Lung microvascular endothelial cell (primary cell): Measurements from ENCODE around the gene CREB3L4. TPM values are rescaled to one million over a fixed set of nuclear protein-coding genes. Genes with fewer than 3 reads are reported as not detected.
A peak's percentile ranks its signal among the peaks of the same experiment; 100 is the strongest.
"Not testable (repeated sequence)": the region's sequence is repeated elsewhere in the genome, so short reads cannot be mapped to it uniquely, and the experiment has no call there.

ENCODE experiments used
- DNase-seq, 2 donors: peaks; one replicate each; pipeline versions ENCODE4 v3.0.0 to v3.0.0-alpha.2; 2010; ENCODE audit warnings: low read depth in 2 of 2
- total RNA-seq: library from RNA; depleted of rRNA; stranded (reverse); fragments of >200 nt; gene quantifications from 2 replicates; pipeline ENCODE4 v1.2.1, GENCODE V29; 2014

Gene CREB3L4
- total RNA-seq, 1 donor from 2014 or later: 5.0 TPM

GRCh38 chr1:153958111-153958960 lies 9.4 kb upstream of the CREB3L4 start, which contains the start of gene CRTC2:
Gene CRTC2, minus strand, starts transcription at chr1:153958612. Its CDS starts 115 bp downstream, at chr1:153958497.
- peak; percentile 97 to 98 for DNase-seq

GRCh38 chr1:153958961-153959260 lies 8.8 kb upstream of the CREB3L4 start:
- DNase-seq: no peak

GRCh38 chr1:153959454-153959853 lies 8.2 kb upstream of the CREB3L4 start:
- DNase-seq: no peak

GRCh38 chr1:153960206-153960605 lies 7.5 kb upstream of the CREB3L4 start:
- no peak for DNase-seq

- peak in 1 of 2 donors; percentile 74 for DNase-seq
These were observed 6.3 kb upstream of the CREB3L4 start for GRCh38 chr1:153961421-153961820.

GRCh38 chr1:153962088-153963029 lies 5.3 kb upstream of the CREB3L4 start:
- peak; percentile 56 to 57 for DNase-seq

- peak; percentile 97 to 98 for DNase-seq
These were observed 4.5 kb upstream of the CREB3L4 start, which contains the start of gene SLC39A1 for GRCh38 chr1:153963030-153963849. Gene SLC39A1, minus strand, starts transcription at chr1:153963537. Its CDS starts 822 bp downstream, at chr1:153962715.

- DNase-seq: peak; percentile 30 to 36
These were observed 3.8 kb upstream of the CREB3L4 start for GRCh38 chr1:153963850-153964331.

GRCh38 chr1:153968000-153968363 lies 280 bp downstream of the CREB3L4 start:
- no peak for DNase-seq

- no peak for DNase-seq
These were observed 706 bp downstream of the CREB3L4 start for GRCh38 chr1:153968408-153968807.

- DNase-seq: no peak
These were observed 1.3 kb downstream of the CREB3L4 start for GRCh38 chr1:153968972-153969371.

- DNase-seq: no peak
These were observed 2.6 kb downstream of the CREB3L4 start for GRCh38 chr1:153970346-153970745.

GRCh38 chr1:153973071-153973470 lies 5.4 kb downstream of the CREB3L4 start:
- DNase-seq: no peak

- DNase-seq: no peak
These were observed 5.8 kb downstream of the CREB3L4 start for GRCh38 chr1:153973525-153973924.

GRCh38 chr1:153976819-153977249 lies 9.1 kb downstream of the CREB3L4 start:
- no peak for DNase-seq

GRCh38 chr1:153977250-153978240 lies 9.8 kb downstream of the CREB3L4 start, which contains the start of gene JTB:
Gene JTB, minus strand, starts transcription at chr1:153977674. Its CDS starts 422 bp downstream, at chr1:153977252.
- peak; percentile 85 to 86 for DNase-seq

GRCh38 chr1:153978274-153978909 lies 10.7 kb downstream of the CREB3L4 start:
- DNase-seq: no peak

GRCh38 chr1:153979091-153979490 lies 11.4 kb downstream of the CREB3L4 start:
- DNase-seq: not testable (repeated sequence)

- not testable (repeated sequence) for DNase-seq
These were observed 14.0 kb downstream of the CREB3L4 start for GRCh38 chr1:153981735-153982134.
